Measurements from ENCODE around the gene AGO1.

DNA sequence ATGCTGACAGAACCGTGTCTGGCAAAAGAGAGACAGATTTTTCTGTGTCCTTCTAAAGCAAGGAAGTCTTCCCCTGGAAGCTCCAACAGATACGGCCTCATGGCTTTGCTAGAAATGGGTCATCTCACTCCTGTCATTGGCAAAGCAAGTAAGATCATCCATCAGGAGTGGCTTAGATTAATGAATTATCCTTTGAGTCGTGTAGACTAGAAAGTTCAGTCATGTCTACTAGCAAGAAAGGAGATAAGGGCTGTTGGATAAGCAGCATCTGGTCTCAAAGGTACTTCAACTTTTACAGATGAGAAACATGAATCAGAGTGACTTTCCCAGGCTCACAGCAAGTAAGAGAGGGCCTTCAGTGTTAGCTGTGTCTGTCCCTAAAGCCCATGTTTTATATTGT is 44.5 kb downstream of the AGO1 start:
- no peak for TF ChIP-seq NFRKB (IDR thresholded peaks at IDR 0.05)
- TF ChIP-seq TBP (CRISPR knock-in tag; IDR thresholded peaks at IDR 0.05): no peak
- no peak for TF ChIP-seq SMC3 (IDR thresholded peaks at IDR 0.05; ENCODE audit: low read length)
- no peak for TF ChIP-seq SRSF4 (IDR thresholded peaks at IDR 0.05; ENCODE audit: low read depth, low read length, poor library complexity, severe bottlenecking)
- TF ChIP-seq SMARCC2 (IDR thresholded peaks at IDR 0.05): no peak
